ENCODE measurements around the gene DOCK4. TPM values are rescaled to one million over a fixed set of nuclear protein-coding genes. Genes with fewer than 3 reads are reported as not detected.

The DOCK4 gene
- total and polyA plus RNA-seq, 2 donors from 2014 or later = 3.2 to 38.9 TPM

DNA sequence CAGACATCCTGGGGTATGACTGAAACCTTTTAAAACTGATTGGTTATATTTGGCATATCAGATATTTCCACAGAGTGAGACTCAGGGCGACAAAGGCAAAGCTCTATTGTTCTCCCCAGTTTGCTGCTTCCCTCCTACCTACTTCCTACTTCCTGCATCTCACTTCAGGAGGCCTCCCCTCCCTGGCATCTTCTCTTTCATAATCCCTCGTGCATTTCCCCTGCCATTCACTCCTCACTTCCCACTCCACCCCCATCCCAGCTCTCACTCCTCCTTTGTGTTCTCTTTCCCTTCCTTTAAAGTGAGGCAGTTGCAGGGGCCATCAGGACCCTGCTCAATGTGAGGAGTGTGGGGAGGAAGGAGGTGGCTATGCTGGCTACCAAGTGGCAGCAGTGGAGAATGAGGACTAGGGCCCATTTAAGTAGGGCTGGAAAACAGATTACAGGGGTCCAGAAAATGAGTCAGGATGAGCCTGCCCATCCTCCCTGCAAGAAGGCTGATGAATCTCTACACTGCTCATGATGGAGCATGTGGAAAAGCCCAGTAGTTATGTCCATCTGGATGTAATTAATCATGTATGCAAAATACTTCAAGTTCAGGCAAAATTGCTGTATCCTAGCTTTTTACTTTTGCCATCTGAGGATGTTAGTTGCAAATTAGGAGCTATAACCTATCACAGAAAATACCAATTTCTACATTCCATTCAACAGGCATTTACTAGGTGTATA, 332.1 kb downstream of the DOCK4 start:
- TF ChIP-seq, protein P1, sequence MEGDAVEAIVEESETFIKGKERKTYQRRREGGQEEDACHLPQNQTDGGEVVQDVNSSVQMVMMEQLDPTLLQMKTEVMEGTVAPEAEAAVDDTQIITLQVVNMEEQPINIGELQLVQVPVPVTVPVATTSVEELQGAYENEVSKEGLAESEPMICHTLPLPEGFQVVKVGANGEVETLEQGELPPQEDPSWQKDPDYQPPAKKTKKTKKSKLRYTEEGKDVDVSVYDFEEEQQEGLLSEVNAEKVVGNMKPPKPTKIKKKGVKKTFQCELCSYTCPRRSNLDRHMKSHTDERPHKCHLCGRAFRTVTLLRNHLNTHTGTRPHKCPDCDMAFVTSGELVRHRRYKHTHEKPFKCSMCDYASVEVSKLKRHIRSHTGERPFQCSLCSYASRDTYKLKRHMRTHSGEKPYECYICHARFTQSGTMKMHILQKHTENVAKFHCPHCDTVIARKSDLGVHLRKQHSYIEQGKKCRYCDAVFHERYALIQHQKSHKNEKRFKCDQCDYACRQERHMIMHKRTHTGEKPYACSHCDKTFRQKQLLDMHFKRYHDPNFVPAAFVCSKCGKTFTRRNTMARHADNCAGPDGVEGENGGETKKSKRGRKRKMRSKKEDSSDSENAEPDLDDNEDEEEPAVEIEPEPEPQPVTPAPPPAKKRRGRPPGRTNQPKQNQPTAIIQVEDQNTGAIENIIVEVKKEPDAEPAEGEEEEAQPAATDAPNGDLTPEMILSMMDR (IDR thresholded peaks at IDR 0.05; ENCODE audit: borderline replicate concordance, extremely low read depth, insufficient read depth) = no peak
- DNase-seq (no peak), FAIRE-seq (no peak)
- Histone ChIP-seq H3K9ac (ENCODE audit: low read length in 3 of 3) (no peak overlapping the region), H3K36me3 (ENCODE audit: control insufficient read depth in 2 of 3, insufficient read depth in 3 of 3, low read length in 3 of 3) (no peaks in the 10 kb centered on the region), H3K4me1 (ENCODE audit: control insufficient read depth in 2 of 3, insufficient read depth in 2 of 3, low read depth in 1 of 3, low read length in 3 of 3) (peaks cover 0 to 16% (median 7%) of the 10 kb centered on the region in 3 donors), H3K27me3 (ENCODE audit: control insufficient read depth, insufficient read depth, low read length) (no peaks in the 10 kb centered on the region), H3K4me3 (ENCODE audit: low read length in 3 of 3) (peak overlapping the region in 1 of 3 donors; percentile 8), H3K27ac (ENCODE audit: low read depth in 2 of 2, low read length in 2 of 2) (peak overlapping the region; percentile 4 to 5), H3K9me3 (ENCODE audit: control insufficient read depth in 2 of 3, insufficient read depth in 1 of 3, low read length in 3 of 3) (no peaks in the 10 kb centered on the region)
- intact Hi-C loops (cut with DNase I) = no loop called here

DNA sequence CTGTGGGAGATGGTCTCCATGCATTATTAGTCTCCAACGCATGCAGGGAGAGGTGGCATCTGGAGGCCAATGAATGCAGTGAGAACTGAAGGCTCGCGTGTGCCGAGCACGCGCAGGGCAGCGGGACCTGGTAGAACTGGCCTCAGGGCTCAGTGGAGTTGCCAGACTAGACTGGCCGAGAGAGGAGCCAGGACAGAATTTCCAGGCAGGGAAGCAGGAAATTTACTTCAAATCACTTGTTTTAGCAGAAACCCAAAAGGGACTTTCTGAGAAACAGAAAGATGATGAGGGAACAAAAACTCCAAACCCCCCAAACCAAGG, 332.9 kb downstream of the DOCK4 start:
- intact Hi-C loops (cut with DNase I) = no loop called here
- no peaks in the 10 kb centered on the region for H3K9me3 ChIP-seq (ENCODE audit: control insufficient read depth in 2 of 3, insufficient read depth in 1 of 3, low read length in 3 of 3)
- peaks cover 0 to 16% (median 7%) of the 10 kb centered on the region in 3 donors for H3K4me1 ChIP-seq (ENCODE audit: control insufficient read depth in 2 of 3, insufficient read depth in 2 of 3, low read depth in 1 of 3, low read length in 3 of 3)
- no peak overlapping the region for H3K9ac ChIP-seq (ENCODE audit: low read length in 3 of 3)
- FAIRE-seq (no peak), DNase-seq (no peak)
- TF ChIP-seq, protein P1 (IDR thresholded peaks at IDR 0.05; ENCODE audit: borderline replicate concordance, extremely low read depth, insufficient read depth) = no peak
- peak overlapping the region in 1 of 3 donors; percentile 8 for H3K4me3 ChIP-seq (ENCODE audit: low read length in 3 of 3)
- H3K27ac ChIP-seq (ENCODE audit: low read depth in 2 of 2, low read length in 2 of 2) = peak overlapping the region; percentile 4 to 58
- no peaks in the 10 kb centered on the region for H3K27me3 ChIP-seq (ENCODE audit: control insufficient read depth, insufficient read depth, low read length)
- no peaks in the 10 kb centered on the region for H3K36me3 ChIP-seq (ENCODE audit: control insufficient read depth in 2 of 3, insufficient read depth in 3 of 3, low read length in 3 of 3)

DNA sequence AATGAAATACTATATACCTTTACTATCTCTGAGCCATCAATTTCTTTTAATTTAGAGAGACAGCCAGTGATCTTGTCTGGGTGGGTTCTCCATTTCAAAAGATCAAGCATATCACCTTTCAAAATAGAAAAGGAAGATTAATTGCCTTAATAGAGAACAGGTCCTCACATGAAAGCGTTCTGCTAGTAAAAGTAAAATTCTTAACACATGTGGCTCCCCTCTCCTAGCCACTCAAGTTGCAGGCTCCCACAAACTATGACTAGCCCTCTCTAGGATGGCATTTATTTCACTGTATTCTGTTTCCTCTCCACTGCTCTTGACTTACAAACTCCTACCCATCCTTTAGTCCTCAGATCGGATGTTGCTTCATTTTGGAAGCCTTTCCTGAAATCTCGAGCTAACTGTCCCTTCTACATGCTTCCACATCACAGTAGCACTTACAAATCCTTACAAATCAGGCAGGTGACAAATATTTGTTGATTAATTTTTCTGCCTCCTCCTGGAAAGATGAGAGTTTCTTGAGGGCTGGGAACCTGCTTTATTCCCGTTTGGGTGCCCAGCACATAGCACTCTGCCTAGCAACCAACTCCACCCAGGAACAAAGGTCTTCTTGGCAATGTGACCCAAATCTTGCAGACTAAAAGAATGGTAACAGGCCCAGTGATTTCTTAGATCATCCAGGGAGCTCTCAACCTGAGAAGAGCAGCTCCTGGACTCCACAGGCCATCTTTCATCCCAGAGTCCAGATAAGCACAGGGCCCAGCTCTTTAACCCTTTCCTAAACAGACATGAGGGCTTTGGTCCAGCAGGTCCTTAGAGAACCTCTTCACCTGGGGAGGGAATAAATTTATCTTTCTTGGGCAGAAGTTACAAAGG, 333.5 kb downstream of the DOCK4 start:
- H3K27me3 ChIP-seq (ENCODE audit: control insufficient read depth, insufficient read depth, low read length) = no peaks in the 10 kb centered on the region
- H3K36me3 ChIP-seq (ENCODE audit: control insufficient read depth in 2 of 3, insufficient read depth in 3 of 3, low read length in 3 of 3) = no peaks in the 10 kb centered on the region
- H3K4me3 ChIP-seq (ENCODE audit: low read length in 3 of 3) = peak overlapping the region in 1 of 3 donors; percentile 8
- FAIRE-seq (no peak), DNase-seq (peak in 3 of 5 donors; percentile 25 to 87 (median 69))
- H3K27ac ChIP-seq (ENCODE audit: low read depth in 2 of 2, low read length in 2 of 2) = peak overlapping the region; percentile 42 to 58
- TF ChIP-seq, protein P1 (IDR thresholded peaks at IDR 0.05; ENCODE audit: borderline replicate concordance, extremely low read depth, insufficient read depth) = no peak
- H3K9me3 ChIP-seq (ENCODE audit: control insufficient read depth in 2 of 3, insufficient read depth in 1 of 3, low read length in 3 of 3) = no peaks in the 10 kb centered on the region
- intact Hi-C loops (cut with DNase I) = no loop called here
- no peak overlapping the region for H3K9ac ChIP-seq (ENCODE audit: low read length in 3 of 3)
- peaks cover 0 to 16% (median 7%) of the 10 kb centered on the region in 3 donors for H3K4me1 ChIP-seq (ENCODE audit: control insufficient read depth in 2 of 3, insufficient read depth in 2 of 3, low read depth in 1 of 3, low read length in 3 of 3)

Measured in kidney (tissue), 14 donors.